Kidney capillary endothelial cell (primary cell): ENCODE results near the gene SLC25A39.
"Not testable (repeated sequence)": the region's sequence is repeated elsewhere in the genome, so short reads cannot be mapped to it uniquely, and the experiment has no call there.

Experiments
- DNase-seq: peaks from one replicate; pipeline ENCODE4 v3.0.0-alpha.2; 2018; ENCODE audit warnings: low spot score

SLC25A39 gene

GRCh38 chr17:44324571-44325275 is at the start of gene SLC25A39:
Gene SLC25A39, minus strand, starts transcription at chr17:44324823. Its CDS starts 1,261 bp downstream, at chr17:44323562.
- peak; percentile 91 for DNase-seq

DNA sequence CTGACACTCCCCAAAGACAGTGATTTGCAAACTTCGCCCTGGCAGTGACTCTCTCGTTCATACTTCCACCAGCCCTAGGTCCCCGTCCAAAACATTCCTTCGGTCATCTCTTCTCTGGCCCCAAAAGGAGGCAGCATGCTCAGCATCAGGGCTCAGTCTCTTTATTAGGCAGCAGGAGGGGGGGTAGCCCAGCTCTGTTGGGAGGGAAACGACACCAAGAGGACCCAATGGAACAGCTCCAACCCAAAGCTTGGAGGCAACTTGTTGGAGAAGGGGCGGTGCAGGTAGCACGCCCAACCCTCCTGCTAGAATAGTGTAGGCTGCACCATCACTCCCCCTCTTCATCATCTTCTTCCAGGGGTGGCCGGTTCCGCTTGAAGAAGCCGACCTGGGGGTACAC is 47.4 kb upstream of the SLC25A39 start:
- no peak for DNase-seq

DNA sequence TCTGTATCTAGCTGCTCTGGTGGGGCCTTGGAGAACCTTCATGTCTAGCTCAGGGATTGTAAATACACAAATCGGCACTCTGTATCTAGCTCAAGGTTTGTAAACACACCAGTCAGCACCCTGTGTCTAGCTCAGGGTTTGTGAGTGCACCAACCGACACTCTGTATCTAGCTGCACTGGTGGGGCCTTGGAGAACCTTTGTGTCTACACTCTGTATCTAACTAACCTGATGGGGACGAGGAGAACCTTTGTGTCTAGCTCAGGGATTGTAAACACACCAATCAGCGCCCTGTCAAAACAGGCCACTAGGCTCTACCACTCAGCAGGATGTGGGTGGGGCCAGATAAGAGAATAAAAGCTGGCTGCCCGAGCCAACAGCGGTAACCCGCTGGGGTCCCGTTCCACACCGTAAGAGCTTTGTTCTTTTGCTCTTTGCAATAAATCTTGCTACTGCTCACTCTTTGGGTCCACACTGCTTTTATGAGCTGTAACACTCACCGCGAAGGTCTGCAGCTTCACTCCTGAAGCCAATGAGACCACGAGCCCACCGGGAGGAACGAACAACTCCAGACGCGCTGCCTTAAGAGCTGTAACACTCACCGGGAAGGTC is 44.9 kb upstream of the SLC25A39 start:
- DNase-seq, result not testable (repeated sequence)

DNA sequence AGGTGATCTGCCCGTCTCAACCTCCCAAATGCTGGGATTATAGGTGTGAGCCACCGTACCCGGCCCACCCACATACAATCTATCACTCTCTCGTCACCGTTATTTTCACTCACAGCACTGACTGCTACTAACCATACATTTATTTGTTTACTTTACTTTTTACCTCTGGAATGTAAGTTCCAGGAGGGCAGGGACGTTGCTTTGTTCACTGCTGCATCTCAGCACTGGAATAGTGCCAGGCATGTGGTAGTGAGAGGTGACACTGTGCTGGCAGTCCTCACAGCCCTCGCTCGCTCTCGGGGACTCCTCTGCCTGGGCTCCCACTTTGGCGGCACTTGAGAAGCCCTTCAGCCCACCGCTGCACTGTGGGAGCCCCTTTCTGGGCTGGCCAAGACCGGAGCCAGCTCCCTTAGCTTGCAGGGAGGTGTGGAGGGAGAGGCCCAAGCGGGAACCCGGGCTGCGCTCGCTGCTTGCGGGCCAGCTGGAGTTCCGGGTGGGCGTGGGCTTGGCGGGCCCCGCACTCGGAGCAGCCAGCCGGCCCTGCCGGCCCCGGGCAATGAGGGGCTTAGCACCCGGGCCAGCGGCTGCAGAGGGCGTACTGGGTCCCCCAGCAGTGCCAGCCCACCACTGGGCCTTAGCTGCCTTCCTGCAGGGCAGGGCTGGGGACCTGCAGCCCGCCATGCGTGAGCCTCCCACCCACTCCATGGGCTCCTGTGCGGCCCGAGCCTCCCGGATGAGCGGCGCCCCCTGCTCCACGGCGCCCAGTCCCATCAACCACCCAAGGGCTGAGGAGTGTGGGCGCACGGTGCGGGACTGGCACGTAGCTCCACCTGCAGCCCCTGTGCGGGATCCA is 44.0 kb upstream of the SLC25A39 start:
- not testable (repeated sequence) for DNase-seq

GRCh38 chr17:44367231-44367979 is 42.8 kb upstream of the SLC25A39 start:
- no peak for DNase-seq

DNA sequence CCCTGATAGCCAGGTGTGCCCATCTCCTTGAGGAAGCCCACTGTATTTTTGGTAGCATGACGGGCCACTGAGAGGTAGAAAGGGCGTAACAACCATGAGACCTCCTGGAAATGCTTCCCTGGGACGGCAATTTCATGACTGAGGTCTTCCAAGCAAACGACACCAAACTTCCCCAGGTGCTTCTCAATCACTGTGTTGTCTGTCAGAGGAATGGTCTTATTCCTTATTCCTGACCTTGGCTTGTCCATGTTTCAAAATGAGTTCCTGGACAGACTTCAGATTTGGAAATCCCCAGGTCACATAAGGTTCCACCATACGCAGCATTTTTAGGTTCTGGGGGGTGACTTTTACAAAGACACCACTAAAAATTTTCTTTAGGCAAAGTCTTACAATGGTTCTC is 40.4 kb upstream of the SLC25A39 start:
- not testable (repeated sequence) for DNase-seq

DNA sequence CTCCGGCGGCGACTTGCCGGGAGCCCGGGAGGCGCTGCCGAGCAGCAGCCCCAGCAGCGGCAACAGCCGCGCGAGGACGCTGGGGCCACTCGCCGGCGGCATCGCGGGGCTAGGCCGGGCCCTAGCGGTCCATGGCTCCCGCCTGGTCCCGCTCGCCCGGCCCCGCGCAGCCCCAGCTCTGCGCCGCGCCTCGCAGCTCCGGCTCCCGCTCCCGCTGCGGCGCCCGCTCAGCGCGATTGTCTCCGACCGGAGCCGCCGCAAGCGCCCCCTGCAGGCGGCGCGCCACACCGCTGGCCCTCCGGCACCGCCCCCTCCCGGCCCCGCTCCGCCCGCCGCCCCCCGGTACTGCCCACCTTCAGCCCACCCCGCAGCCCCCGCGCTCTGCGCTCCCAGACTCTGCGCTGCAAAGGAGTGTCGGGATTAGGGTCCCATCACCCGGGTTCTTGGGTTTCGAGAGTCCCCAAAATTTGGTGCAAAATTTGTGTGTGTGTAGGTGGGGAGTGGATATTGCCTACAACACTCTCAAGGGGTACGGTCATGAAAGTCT is 39.1 kb upstream of the SLC25A39 start, which contains the start of gene FAM171A2:
FAM171A2 (minus strand) TSS at position 241 of the 547 bp plus-strand sequence; CDS start at position 102, 139 bp downstream.
- DNase-seq, result peak; percentile 44

DNA sequence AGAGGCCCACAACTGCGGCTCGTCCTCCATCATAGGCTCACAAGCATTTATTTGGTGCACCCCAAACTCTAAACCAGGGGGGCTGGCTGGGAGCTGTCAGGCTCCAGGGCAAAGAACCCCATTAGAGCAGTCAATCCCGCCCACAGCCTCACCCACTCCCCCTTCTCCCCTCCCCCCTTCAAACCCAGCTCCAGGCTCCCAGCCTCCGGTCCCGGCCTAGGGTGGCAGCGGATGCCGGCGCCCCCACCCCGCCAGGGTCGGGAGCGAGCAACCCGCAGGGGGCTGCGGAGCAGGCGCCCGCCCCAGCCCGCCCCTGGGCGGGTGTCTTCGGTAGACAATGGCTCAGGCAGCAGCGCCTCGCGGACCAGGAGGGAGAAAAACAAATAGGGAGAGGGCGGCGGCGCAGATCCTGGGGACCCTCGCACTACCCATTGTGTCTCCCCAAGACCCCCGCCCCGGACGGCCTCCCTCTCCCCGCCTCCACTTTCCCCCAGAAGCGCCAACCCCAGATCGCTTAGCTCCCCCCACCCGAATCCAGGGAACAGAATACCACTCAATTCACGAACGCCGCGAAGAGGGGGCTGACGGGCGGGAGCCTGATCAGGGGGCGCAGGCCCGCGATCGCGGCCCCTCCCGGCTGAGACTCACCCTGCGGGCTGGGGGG is 38.5 kb upstream of the SLC25A39 start:
- DNase-seq, result no peak

DNA sequence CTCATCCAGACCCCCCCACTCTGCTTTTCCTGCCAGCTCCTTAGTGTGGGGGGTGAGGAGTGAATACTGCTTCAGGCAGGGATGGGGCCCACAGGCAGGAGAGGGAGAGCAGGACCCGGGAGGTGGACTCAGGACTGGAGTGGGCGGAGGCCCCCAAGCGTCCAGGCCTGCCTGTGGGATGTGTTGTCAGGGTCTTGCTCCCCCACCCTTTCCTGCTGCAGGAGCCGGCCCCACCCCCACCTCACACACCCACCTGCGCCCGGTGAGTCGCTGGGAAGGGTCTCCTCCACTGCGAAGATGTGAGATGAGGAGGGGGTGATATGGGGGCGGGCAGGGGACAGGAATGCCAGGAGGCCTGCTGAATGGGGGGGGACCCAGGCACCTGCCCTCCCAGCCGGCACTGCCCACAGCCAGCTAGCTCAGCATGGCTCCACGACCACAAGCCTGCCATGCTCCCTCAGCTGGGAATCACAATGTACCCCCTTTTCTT is 37.9 kb upstream of the SLC25A39 start:
- no peak for DNase-seq

- no peak for DNase-seq
Measured at GRCh38 chr17:44361292-44362260, 37.0 kb upstream of the SLC25A39 start.

DNA sequence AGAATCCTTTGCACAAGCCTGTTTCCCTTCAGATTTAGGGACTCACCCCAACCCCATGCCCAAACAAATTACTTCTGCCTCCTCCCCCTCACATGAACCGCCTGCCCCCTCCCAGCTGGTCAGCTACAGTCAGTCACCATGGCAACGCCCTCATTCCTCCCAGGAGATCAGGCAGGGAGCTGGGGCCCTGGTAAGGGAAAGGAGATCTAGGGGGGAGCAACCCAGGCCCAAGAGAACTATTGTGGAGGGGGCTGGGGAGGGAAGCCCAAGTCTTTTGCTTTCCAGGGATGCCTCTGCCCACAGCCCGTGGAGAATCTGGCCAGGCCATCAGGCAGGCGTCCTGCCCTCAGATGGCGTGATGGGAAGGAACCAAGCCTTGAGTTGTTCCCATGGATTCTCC is 36.2 kb upstream of the SLC25A39 start:
- DNase-seq, result no peak

GRCh38 chr17:44360144-44360533 is 35.5 kb upstream of the SLC25A39 start:
- DNase-seq, result no peak

- no peak for DNase-seq
Measured at GRCh38 chr17:44359458-44360143, 35.0 kb upstream of the SLC25A39 start.

GRCh38 chr17:44359006-44359405 is 34.4 kb upstream of the SLC25A39 start:
- DNase-seq, result no peak

DNA sequence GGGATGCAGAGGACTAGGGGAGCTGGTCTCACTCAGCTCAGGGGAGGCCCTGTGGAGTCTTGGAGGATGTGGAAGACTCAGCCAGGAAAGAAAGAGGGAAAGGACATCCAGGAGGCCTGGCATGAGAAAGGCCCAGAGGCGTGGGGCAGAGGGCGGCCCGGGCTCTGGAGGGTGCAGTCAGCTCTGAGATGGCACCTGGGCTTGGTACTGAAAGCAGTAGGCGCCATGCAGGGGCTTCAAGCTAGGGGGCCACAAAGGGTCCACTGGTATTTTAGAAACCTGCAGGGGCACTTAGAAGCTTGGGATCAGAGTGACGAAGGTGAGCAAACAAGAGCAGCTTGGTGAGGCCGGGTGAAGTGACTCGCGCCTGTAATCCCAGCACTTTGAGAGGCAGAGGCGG is 33.4 kb upstream of the SLC25A39 start:
- no peak for DNase-seq

GRCh38 chr17:44356241-44356640 is 31.6 kb upstream of the SLC25A39 start:
- DNase-seq, result no peak

DNA sequence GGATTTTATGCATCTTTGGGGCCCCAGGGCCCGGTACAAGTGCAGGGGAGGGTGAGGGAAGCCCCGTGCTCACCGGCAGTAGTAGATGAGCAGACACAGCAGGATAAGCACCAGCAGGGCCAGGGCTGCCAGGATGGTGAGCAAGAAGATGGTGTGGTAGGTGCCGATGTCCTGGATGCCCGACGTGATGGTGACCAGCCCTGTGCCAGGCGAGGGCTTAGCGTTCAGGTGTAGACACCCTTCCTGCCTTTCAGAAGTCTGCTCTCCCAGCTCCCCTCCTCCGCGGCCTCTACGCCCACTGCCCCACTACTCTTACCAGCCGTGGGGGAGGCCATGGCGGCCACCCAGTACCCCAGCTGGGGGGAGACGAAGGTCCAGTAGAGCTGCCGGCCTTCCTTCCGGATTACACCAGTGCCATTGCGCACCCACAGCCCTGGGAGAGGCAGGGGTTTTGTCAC is 31.0 kb upstream of the SLC25A39 start:
- DNase-seq, result no peak

DNA sequence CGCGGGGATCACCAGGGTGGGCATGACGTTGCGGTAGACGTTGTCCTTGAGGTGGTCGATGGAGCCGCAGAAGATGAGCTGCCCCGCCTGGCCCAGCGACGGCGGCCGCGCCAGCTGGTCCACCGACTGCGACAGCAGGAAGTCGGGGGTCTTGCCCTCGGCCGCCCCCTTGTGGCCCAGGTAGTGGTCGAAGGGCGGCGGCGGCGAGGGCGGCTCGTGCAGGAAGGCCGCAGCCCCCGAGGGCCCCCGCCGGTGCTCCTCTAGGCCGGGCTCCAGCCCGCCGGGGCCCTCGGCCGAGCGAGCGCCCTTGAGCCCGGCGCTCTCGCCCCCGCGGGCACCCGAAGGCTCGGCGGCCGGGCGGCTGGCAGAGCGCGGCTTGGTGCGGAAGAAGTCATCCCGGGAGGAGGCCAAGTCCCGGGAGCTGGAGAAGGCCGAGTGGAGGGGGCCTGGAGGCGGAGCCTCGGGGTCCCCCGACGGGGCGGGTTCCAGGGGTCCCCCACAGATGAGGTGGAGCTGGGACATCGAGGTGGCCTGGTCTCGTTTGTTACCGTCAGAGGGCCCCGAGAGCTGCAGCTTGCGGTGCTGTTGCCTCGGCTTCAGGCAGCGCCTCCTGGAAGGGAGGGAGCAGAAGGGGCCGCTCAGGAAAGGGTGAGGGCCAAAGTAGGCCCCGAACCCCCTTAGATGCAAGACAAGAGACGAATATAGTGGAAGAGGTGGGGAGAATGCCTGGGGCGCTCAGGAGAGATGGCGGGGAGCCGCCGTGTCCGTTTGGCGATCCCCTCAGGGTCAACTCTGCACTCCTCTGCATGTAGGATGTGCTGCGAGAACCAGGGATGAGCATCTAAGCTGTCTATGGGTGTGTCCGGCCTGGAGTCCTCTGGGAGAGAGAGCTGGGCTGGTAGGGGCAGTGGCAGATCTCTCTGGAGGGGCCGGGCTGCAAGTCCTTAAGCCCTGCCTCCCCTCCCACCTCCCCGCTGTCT is 30.2 kb upstream of the SLC25A39 start:
- DNase-seq, result no peak
